Measurements from ENCODE around the gene GRIN1. TPM values are rescaled to one million over a fixed set of nuclear protein-coding genes. Genes with fewer than 3 reads are reported as not detected.

The GRIN1 gene
- polyA plus RNA-seq (2013), result 0.36 TPM

DNA sequence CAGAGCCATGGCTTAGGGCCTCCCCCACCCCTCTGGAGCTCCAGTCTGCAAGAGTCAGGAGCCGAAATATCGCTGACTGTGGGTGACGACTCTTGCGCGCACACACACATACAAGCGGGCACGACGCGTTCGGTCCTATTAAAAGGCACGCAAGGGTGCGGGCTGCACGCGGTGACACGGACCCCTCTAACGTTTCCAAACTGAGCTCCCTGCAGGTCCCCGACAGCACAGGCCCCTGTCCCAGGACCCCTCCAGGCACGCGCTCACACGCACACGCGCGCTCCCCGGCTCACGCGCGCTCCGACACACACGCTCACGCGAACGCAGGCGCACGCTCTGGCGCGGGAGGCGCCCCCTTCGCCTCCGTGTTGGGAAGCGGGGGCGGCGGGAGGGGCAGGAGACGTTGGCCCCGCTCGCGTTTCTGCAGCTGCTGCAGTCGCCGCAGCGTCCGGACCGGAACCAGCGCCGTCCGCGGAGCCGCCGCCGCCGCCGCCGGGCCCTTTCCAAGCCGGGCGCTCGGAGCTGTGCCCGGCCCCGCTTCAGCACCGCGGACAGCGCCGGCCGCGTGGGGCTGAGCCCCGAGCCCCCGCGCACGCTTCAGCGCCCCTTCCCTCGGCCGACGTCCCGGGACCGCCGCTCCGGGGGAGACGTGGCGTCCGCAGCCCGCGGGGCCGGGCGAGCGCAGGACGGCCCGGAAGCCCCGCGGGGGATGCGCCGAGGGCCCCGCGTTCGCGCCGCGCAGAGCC is at the start of gene GRIN1:
TSS of gene GRIN1 (plus strand) at position 433 of the 746 bp plus-strand sequence. CDS start 333 bp downstream, outside the sequence.
- POLR2A ChIA-PET, result interaction anchor here (0.9 kb wide), 1 partner anchor 9 kb away, joined by 3 read pairs; no protein-coding TSS in a partner anchor
- DNase-seq, result peak in 2 of 3 donors; percentile 72 to 73
- CTCF ChIA-PET, result no interaction called here

GRCh38 chr9:137089232-137089947 is 49.6 kb upstream of the GRIN1 start:
- Histone ChIP-seq H3K4me1 (ENCODE audit: control extremely low read depth in 1 of 4, control insufficient read depth in 4 of 4, insufficient read depth in 4 of 4, low read length in 3 of 4) (peaks cover 8 to 29% (median 21%) of the 10 kb centered on the region in 4 experiments), H3K36me3 (ENCODE audit: control insufficient read depth in 4 of 4, insufficient read depth in 4 of 4, low read length in 3 of 4) (peaks cover 4 to 34% (median 19%) of the 10 kb centered on the region in 4 experiments), H3K4me3 (ENCODE audit: control insufficient read depth in 1 of 7, extremely low read depth in 1 of 7, insufficient read depth in 4 of 7, low read depth in 2 of 7, low read length in 6 of 7) (no peak overlapping the region), H3K27me3 (replicated peaks in 2 of 5; ENCODE audit: control insufficient read depth in 4 of 5, insufficient read depth in 5 of 5, low read length in 4 of 5) (no peaks in the 10 kb centered on the region), H3K27ac (ENCODE audit: insufficient read depth in 1 of 2, low read depth in 1 of 2, low read length in 2 of 2, poor library complexity in 1 of 2, severe bottlenecking in 2 of 2) (no peak overlapping the region), H3K9me3 (ENCODE audit: control extremely low read depth in 1 of 5, control insufficient read depth in 4 of 5, insufficient read depth in 2 of 5, low read depth in 1 of 5, low read length in 4 of 5) (no peaks in the 10 kb centered on the region)
- 99% methylated on average over 11 of the region's 11 CpGs for WGBS (ENCODE audit: insufficient coverage)
- CTCF ChIA-PET, result interaction anchor here (1.1 to 1.6 kb wide), 3 partner anchors 17 to 138 kb away, joined by 3 to 4 read pairs (median 3); partner anchors contain the start of gene RNF224
- no peak for DNase-seq
- POLR2A ChIA-PET, result no interaction called here

More for the DNA sequence above, at the start of gene GRIN1:
- Histone ChIP-seq H3K9me3 (ENCODE audit: control extremely low read depth in 1 of 5, control insufficient read depth in 4 of 5, insufficient read depth in 2 of 5, low read depth in 1 of 5, low read length in 4 of 5) (no peaks in the 10 kb centered on the region), H3K27ac (ENCODE audit: insufficient read depth in 1 of 2, low read depth in 1 of 2, low read length in 2 of 2, poor library complexity in 1 of 2, severe bottlenecking in 2 of 2) (no peak within 1 kb of the TSS), H3K36me3 (ENCODE audit: control insufficient read depth in 4 of 4, insufficient read depth in 4 of 4, low read length in 3 of 4) (no peaks in the 10 kb centered on the region), H3K4me1 (ENCODE audit: control extremely low read depth in 1 of 4, control insufficient read depth in 4 of 4, insufficient read depth in 4 of 4, low read length in 3 of 4) (peaks cover 0 to 15% (median 7%) of the 10 kb centered on the region in 4 experiments), H3K4me3 (ENCODE audit: control insufficient read depth in 1 of 7, extremely low read depth in 1 of 7, insufficient read depth in 4 of 7, low read depth in 2 of 7, low read length in 6 of 7) (peak within 1 kb of the TSS in 2 of 7 experiments; percentile 11 to 19), H3K27me3 (replicated peaks in 2 of 5; ENCODE audit: control insufficient read depth in 4 of 5, insufficient read depth in 5 of 5, low read length in 4 of 5) (peaks cover 0 to 90% (median 27%) of the 10 kb centered on the region in 5 experiments)
- WGBS (ENCODE audit: insufficient coverage), result 5% methylated on average over 88 of the region's 104 CpGs

- Histone ChIP-seq H3K27ac (ENCODE audit: insufficient read depth in 1 of 2, low read depth in 1 of 2, low read length in 2 of 2, poor library complexity in 1 of 2, severe bottlenecking in 2 of 2) (no peak overlapping the region), H3K9me3 (ENCODE audit: control extremely low read depth in 1 of 5, control insufficient read depth in 4 of 5, insufficient read depth in 2 of 5, low read depth in 1 of 5, low read length in 4 of 5) (no peaks in the 10 kb centered on the region), H3K36me3 (ENCODE audit: control insufficient read depth in 4 of 4, insufficient read depth in 4 of 4, low read length in 3 of 4) (peaks cover 2 to 69% (median 34%) of the 10 kb centered on the region in 4 experiments), H3K4me1 (ENCODE audit: control extremely low read depth in 1 of 4, control insufficient read depth in 4 of 4, insufficient read depth in 4 of 4, low read length in 3 of 4) (no peaks in the 10 kb centered on the region), H3K27me3 (replicated peaks in 2 of 5; ENCODE audit: control insufficient read depth in 4 of 5, insufficient read depth in 5 of 5, low read length in 4 of 5) (no peaks in the 10 kb centered on the region), H3K4me3 (ENCODE audit: control insufficient read depth in 1 of 7, extremely low read depth in 1 of 7, insufficient read depth in 4 of 7, low read depth in 2 of 7, low read length in 6 of 7) (peak overlapping the region in 1 of 7 experiments; percentile 42)
- 85% methylated on average over 29 of the region's 30 CpGs for WGBS (ENCODE audit: insufficient coverage)
- CTCF ChIA-PET, result interaction anchor here (1.7 kb wide), 1 partner anchor 12 kb away, joined by 7 read pairs; no protein-coding TSS in a partner anchor
- POLR2A ChIA-PET, result no interaction called here
- peak in 2 of 3 donors; percentile 50 to 63 for DNase-seq
Measured at GRCh38 chr9:137095664-137096517, 43.1 kb upstream of the GRIN1 start.

- Histone ChIP-seq H3K27ac (ENCODE audit: insufficient read depth in 1 of 2, low read depth in 1 of 2, low read length in 2 of 2, poor library complexity in 1 of 2, severe bottlenecking in 2 of 2) (no peak overlapping the region), H3K36me3 (ENCODE audit: control insufficient read depth in 4 of 4, insufficient read depth in 4 of 4, low read length in 3 of 4) (peaks cover 6 to 72% (median 40%) of the 10 kb centered on the region in 4 experiments), H3K4me3 (ENCODE audit: control insufficient read depth in 1 of 7, extremely low read depth in 1 of 7, insufficient read depth in 4 of 7, low read depth in 2 of 7, low read length in 6 of 7) (no peak overlapping the region), H3K27me3 (replicated peaks in 2 of 5; ENCODE audit: control insufficient read depth in 4 of 5, insufficient read depth in 5 of 5, low read length in 4 of 5) (no peaks in the 10 kb centered on the region), H3K9me3 (ENCODE audit: control extremely low read depth in 1 of 5, control insufficient read depth in 4 of 5, insufficient read depth in 2 of 5, low read depth in 1 of 5, low read length in 4 of 5) (peaks cover 0 to 7% (median 0%) of the 10 kb centered on the region in 5 experiments), H3K4me1 (ENCODE audit: control extremely low read depth in 1 of 4, control insufficient read depth in 4 of 4, insufficient read depth in 4 of 4, low read length in 3 of 4) (no peaks in the 10 kb centered on the region)
- DNase-seq, result no peak
- 98% methylated on average over 28 of the region's 31 CpGs for WGBS (ENCODE audit: insufficient coverage)
- ChIA-PET POLR2A (no interaction called here), CTCF (interaction anchor here (0.7 to 1.7 kb wide), 4 partner anchors 9 to 130 kb away, joined by 3 to 7 read pairs (median 4); partner anchors contain the start of genes MAN1B1 and RNF224)
Measured at GRCh38 chr9:137096785-137097546, 42.0 kb upstream of the GRIN1 start.

GRCh38 chr9:137097761-137098462 is 41.0 kb upstream of the GRIN1 start:
- Histone ChIP-seq H3K4me3 (ENCODE audit: control insufficient read depth in 1 of 7, extremely low read depth in 1 of 7, insufficient read depth in 4 of 7, low read depth in 2 of 7, low read length in 6 of 7) (no peak overlapping the region), H3K36me3 (ENCODE audit: control insufficient read depth in 4 of 4, insufficient read depth in 4 of 4, low read length in 3 of 4) (peaks cover 5 to 73% (median 48%) of the 10 kb centered on the region in 4 experiments)

More at GRCh38 chr9:137097761-137098462, 41.0 kb upstream of the GRIN1 start:
- ChIA-PET CTCF (interaction anchor here (0.7 to 1.7 kb wide), 3 partner anchors 10 to 129 kb away, joined by 3 to 5 read pairs (median 4); partner anchors contain the start of genes MAN1B1 and RNF224), POLR2A (no interaction called here)
- no peak for DNase-seq
- Histone ChIP-seq H3K27ac (ENCODE audit: insufficient read depth in 1 of 2, low read depth in 1 of 2, low read length in 2 of 2, poor library complexity in 1 of 2, severe bottlenecking in 2 of 2) (no peak overlapping the region), H3K4me1 (ENCODE audit: control extremely low read depth in 1 of 4, control insufficient read depth in 4 of 4, insufficient read depth in 4 of 4, low read length in 3 of 4) (no peaks in the 10 kb centered on the region), H3K27me3 (replicated peaks in 2 of 5; ENCODE audit: control insufficient read depth in 4 of 5, insufficient read depth in 5 of 5, low read length in 4 of 5) (no peaks in the 10 kb centered on the region), H3K9me3 (ENCODE audit: control extremely low read depth in 1 of 5, control insufficient read depth in 4 of 5, insufficient read depth in 2 of 5, low read depth in 1 of 5, low read length in 4 of 5) (peaks cover 0 to 16% (median 4%) of the 10 kb centered on the region in 5 experiments)
- WGBS (ENCODE audit: insufficient coverage), result over 99% methylated on average over 15 of the region's 20 CpGs

Measured in common myeloid progenitor, CD34-positive (primary cell).